Trophoblast cell (in vitro differentiated cells and primary cell): Measurements from ENCODE around the gene NT5DC3.
A peak's percentile ranks its signal among the peaks of the same experiment; 100 is the strongest.

Experiments
- DNase-seq, 2 donors: peaks; one replicate each; pipeline ENCODE4 v3.0.0-alpha.2; 2016
- H2AFZ ChIP-seq: 2 replicates; pipeline ENCODE4 v1.6.1; 2013; ENCODE audit warnings: low read length, moderate library complexity, mild to moderate bottlenecking; ENCODE audit not compliant: insufficient read depth, poor library complexity
- H2AK5ac ChIP-seq: 2 replicates; pipeline ENCODE4 v1.6.1; 2013; ENCODE audit warnings: mild to moderate bottlenecking, low read length
- H2BK120ac ChIP-seq: 2 replicates; pipeline ENCODE4 v1.6.1; 2013; ENCODE audit warnings: low read length, mild to moderate bottlenecking, moderate library complexity; ENCODE audit not compliant: insufficient read depth, poor library complexity
- H2BK12ac ChIP-seq: 2 replicates; pipeline ENCODE4 v1.6.1; 2013; ENCODE audit warnings: mild to moderate bottlenecking, low read length, moderate library complexity
- H2BK5ac ChIP-seq: 2 replicates; pipeline ENCODE4 v1.6.1; 2013; ENCODE audit warnings: low read length, low read depth, moderate library complexity, mild to moderate bottlenecking; ENCODE audit not compliant: poor library complexity
- H3K14ac ChIP-seq: 2 replicates; pipeline ENCODE4 v1.6.1; 2013; ENCODE audit warnings: mild to moderate bottlenecking, low read length
- H3K18ac ChIP-seq: 2 replicates; pipeline ENCODE4 v1.6.1; 2013; ENCODE audit warnings: mild to moderate bottlenecking, low read length
- H3K23ac ChIP-seq: 2 replicates; pipeline ENCODE4 v1.6.1; 2013; ENCODE audit warnings: low read length
- H3K27ac ChIP-seq: 2 replicates; pipeline ENCODE4 v1.5.1; 2013; ENCODE audit warnings: low read depth, mild to moderate bottlenecking, inconsistent platforms, low read length, moderate library complexity
- H3K27me3 ChIP-seq: 2 replicates; pipeline ENCODE4 v1.6.1; 2013; ENCODE audit warnings: inconsistent platforms, mild to moderate bottlenecking, low read length, moderate library complexity; ENCODE audit not compliant: insufficient read depth
- H3K36me3 ChIP-seq, 2 experiments: 1 replicate in 1 of 2; 2 replicates in 1 of 2; pipeline ENCODE4 v1.6.1; 2013; ENCODE audit warnings: low read length in 2 of 2, mild to moderate bottlenecking in 2 of 2, moderate library complexity in 1 of 2; ENCODE audit not compliant: insufficient read depth in 2 of 2, control insufficient read depth in 1 of 2
- H3K4ac ChIP-seq: 2 replicates; pipeline ENCODE4 v1.6.1; 2013; ENCODE audit warnings: low read depth, mild to moderate bottlenecking, low read length, moderate library complexity
- H3K4me1 ChIP-seq, 2 experiments: 1 replicate in 1 of 2; 2 replicates in 1 of 2; pipeline ENCODE4 v1.6.1; 2013; ENCODE audit warnings: low read length in 2 of 2, mild to moderate bottlenecking in 2 of 2, moderate library complexity in 1 of 2; ENCODE audit not compliant: insufficient read depth in 2 of 2, control insufficient read depth in 1 of 2
- H3K4me2 ChIP-seq: 2 replicates; pipeline ENCODE4 v1.6.1; 2013; ENCODE audit warnings: inconsistent platforms, mild to moderate bottlenecking, low read length, moderate library complexity
- H3K4me3 ChIP-seq: 2 replicates; pipeline ENCODE4 v1.5.1; 2013; ENCODE audit warnings: mild to moderate bottlenecking, low read depth, low read length, inconsistent platforms
- H3K79me1 ChIP-seq: one replicate; pipeline ENCODE4 v1.6.1; 2013; ENCODE audit warnings: low read length
- H3K79me2 ChIP-seq: 2 replicates; pipeline ENCODE4 v1.6.1; 2013; ENCODE audit warnings: low read length, mild to moderate bottlenecking; ENCODE audit not compliant: control insufficient read depth, insufficient read depth, poor library complexity
- H3K9ac ChIP-seq: 2 replicates; pipeline ENCODE4 v1.6.1; 2013; ENCODE audit warnings: mild to moderate bottlenecking, low read length
- H3K9me3 ChIP-seq: 2 replicates; pipeline ENCODE4 v1.6.1; 2013; ENCODE audit warnings: low read depth, mild to moderate bottlenecking, control low read depth, inconsistent platforms, low read length; ENCODE audit not compliant: insufficient read depth
- H4K12ac ChIP-seq: 2 replicates; pipeline ENCODE4 v1.6.1; 2013; ENCODE audit warnings: low read depth, mild to moderate bottlenecking, low read length, moderate library complexity
- H4K8ac ChIP-seq: 2 replicates; pipeline ENCODE4 v1.6.1; 2013; ENCODE audit warnings: low read depth, mild to moderate bottlenecking, low read length, moderate library complexity
- H4K91ac ChIP-seq: one replicate; pipeline ENCODE4 v1.6.1; 2013; ENCODE audit warnings: low read depth, mild to moderate bottlenecking, low read length, moderate library complexity
- WGBS: extraction: QIAGEN DNeasy Blood & Tissue Kit; methylation state at CpG from one replicate; pipeline ENCODE4 v1.1.7; 2013; ENCODE audit warnings: missing lambda C conversion rate; ENCODE audit not compliant: insufficient read length, insufficient coverage; ENCODE audit errors: extremely low coverage; 5-methylcytosine and 5-hydroxymethylcytosine counted together

The NT5DC3 gene

GRCh38 chr12:103879878-103880277, 38.8 kb upstream of the NT5DC3 start:
- H4K12ac ChIP-seq: no peak overlapping the region
- no peak overlapping the region for H3K4me3 ChIP-seq
- no peaks in the 10 kb centered on the region for H3K4me1 ChIP-seq
- H2AFZ ChIP-seq: no peak overlapping the region
- no peaks in the 10 kb centered on the region for H3K9me3 ChIP-seq
- H3K79me2 ChIP-seq: no peaks in the 10 kb centered on the region
- H3K14ac ChIP-seq: no peak overlapping the region
- no peak overlapping the region for H2BK12ac ChIP-seq
- no peak overlapping the region for H3K18ac ChIP-seq
- no peaks in the 10 kb centered on the region for H3K36me3 ChIP-seq
- no peak overlapping the region for H3K23ac ChIP-seq
- no peaks in the 10 kb centered on the region for H3K79me1 ChIP-seq
- no CpG with 5 or more reads among the region's 2 CpGs for WGBS
- no peaks in the 10 kb centered on the region for H3K27me3 ChIP-seq
- no peak overlapping the region for H3K27ac ChIP-seq
- no peak overlapping the region for H3K4me2 ChIP-seq
- no peak overlapping the region for H4K8ac ChIP-seq
- DNase-seq: no peak
- no peak overlapping the region for H4K91ac ChIP-seq
- H2AK5ac ChIP-seq: no peak overlapping the region
- H3K9ac ChIP-seq: no peak overlapping the region
- H2BK120ac ChIP-seq: no peak overlapping the region
- no peak overlapping the region for H3K4ac ChIP-seq
- no peak overlapping the region for H2BK5ac ChIP-seq

GRCh38 chr12:103879048-103879692, 38.1 kb upstream of the NT5DC3 start:
- Histone ChIP-seq H3K36me3 (no peaks in the 10 kb centered on the region), H2AK5ac (no peak overlapping the region), H3K9ac (no peak overlapping the region), H3K79me2 (no peaks in the 10 kb centered on the region), H3K79me1 (no peaks in the 10 kb centered on the region), H3K27me3 (no peaks in the 10 kb centered on the region), H3K4ac (no peak overlapping the region), H4K12ac (no peak overlapping the region), H3K18ac (no peak overlapping the region), H3K9me3 (no peaks in the 10 kb centered on the region), H3K23ac (no peak overlapping the region), H4K8ac (no peak overlapping the region), H3K4me1 (no peaks in the 10 kb centered on the region), H3K4me3 (no peak overlapping the region), H2AFZ (no peak overlapping the region), H3K14ac (no peak overlapping the region), H4K91ac (no peak overlapping the region), H3K4me2 (no peak overlapping the region), H2BK12ac (no peak overlapping the region), H2BK120ac (no peak overlapping the region), H3K27ac (no peak overlapping the region), H2BK5ac (no peak overlapping the region)
- DNase-seq: no peak
- WGBS: no CpG with 5 or more reads among the region's 9 CpGs

GRCh38 chr12:103877934-103878510, 37.0 kb upstream of the NT5DC3 start:
- Histone ChIP-seq H3K18ac (no peak overlapping the region), H3K36me3 (no peaks in the 10 kb centered on the region), H3K9ac (no peak overlapping the region), H3K14ac (no peak overlapping the region), H2BK12ac (no peak overlapping the region), H3K79me2 (no peaks in the 10 kb centered on the region), H3K4me3 (no peak overlapping the region), H3K4ac (no peak overlapping the region), H3K4me2 (no peak overlapping the region), H2BK5ac (no peak overlapping the region), H4K91ac (no peak overlapping the region), H4K8ac (no peak overlapping the region), H3K79me1 (no peaks in the 10 kb centered on the region), H2AK5ac (no peak overlapping the region), H3K9me3 (no peaks in the 10 kb centered on the region), H3K27ac (no peak overlapping the region), H2AFZ (no peak overlapping the region), H3K23ac (no peak overlapping the region), H3K27me3 (no peaks in the 10 kb centered on the region), H3K4me1 (no peaks in the 10 kb centered on the region), H4K12ac (no peak overlapping the region), H2BK120ac (no peak overlapping the region)
- peak; percentile 38 to 89 for DNase-seq
- WGBS: no CpG with 5 or more reads among the region's 5 CpGs

- Histone ChIP-seq H3K36me3 (no peaks in the 10 kb centered on the region), H3K23ac (no peak overlapping the region)
- WGBS: no CpG with 5 or more reads among the region's 1 CpG
Measured at GRCh38 chr12:103877288-103877687, 36.3 kb upstream of the NT5DC3 start.

More at GRCh38 chr12:103877288-103877687, 36.3 kb upstream of the NT5DC3 start:
- H3K79me2 ChIP-seq: no peaks in the 10 kb centered on the region
- no peak overlapping the region for H2BK120ac ChIP-seq
- no peak overlapping the region for H2AFZ ChIP-seq
- H3K9ac ChIP-seq: no peak overlapping the region
- H4K8ac ChIP-seq: no peak overlapping the region
- H3K4me1 ChIP-seq: no peaks in the 10 kb centered on the region
- no peaks in the 10 kb centered on the region for H3K79me1 ChIP-seq
- H3K27me3 ChIP-seq: no peaks in the 10 kb centered on the region
- no peak overlapping the region for H2BK5ac ChIP-seq
- no peak overlapping the region for H3K4ac ChIP-seq
- no peak for DNase-seq
- no peak overlapping the region for H3K4me2 ChIP-seq
- H3K14ac ChIP-seq: no peak overlapping the region
- no peak overlapping the region for H3K18ac ChIP-seq
- H3K27ac ChIP-seq: no peak overlapping the region
- no peak overlapping the region for H4K12ac ChIP-seq
- H4K91ac ChIP-seq: no peak overlapping the region
- H3K9me3 ChIP-seq: no peaks in the 10 kb centered on the region
- H2BK12ac ChIP-seq: no peak overlapping the region
- H2AK5ac ChIP-seq: no peak overlapping the region
- no peak overlapping the region for H3K4me3 ChIP-seq
